ENCODE data around the gene CTNNBL1.

GRCh38 chr20:37871751-37872150 is 177.9 kb downstream of the CTNNBL1 start:
- TF ChIP-seq, protein P1, sequence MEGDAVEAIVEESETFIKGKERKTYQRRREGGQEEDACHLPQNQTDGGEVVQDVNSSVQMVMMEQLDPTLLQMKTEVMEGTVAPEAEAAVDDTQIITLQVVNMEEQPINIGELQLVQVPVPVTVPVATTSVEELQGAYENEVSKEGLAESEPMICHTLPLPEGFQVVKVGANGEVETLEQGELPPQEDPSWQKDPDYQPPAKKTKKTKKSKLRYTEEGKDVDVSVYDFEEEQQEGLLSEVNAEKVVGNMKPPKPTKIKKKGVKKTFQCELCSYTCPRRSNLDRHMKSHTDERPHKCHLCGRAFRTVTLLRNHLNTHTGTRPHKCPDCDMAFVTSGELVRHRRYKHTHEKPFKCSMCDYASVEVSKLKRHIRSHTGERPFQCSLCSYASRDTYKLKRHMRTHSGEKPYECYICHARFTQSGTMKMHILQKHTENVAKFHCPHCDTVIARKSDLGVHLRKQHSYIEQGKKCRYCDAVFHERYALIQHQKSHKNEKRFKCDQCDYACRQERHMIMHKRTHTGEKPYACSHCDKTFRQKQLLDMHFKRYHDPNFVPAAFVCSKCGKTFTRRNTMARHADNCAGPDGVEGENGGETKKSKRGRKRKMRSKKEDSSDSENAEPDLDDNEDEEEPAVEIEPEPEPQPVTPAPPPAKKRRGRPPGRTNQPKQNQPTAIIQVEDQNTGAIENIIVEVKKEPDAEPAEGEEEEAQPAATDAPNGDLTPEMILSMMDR (IDR thresholded peaks at IDR 0.05) = no peak
- TF ChIP-seq POLR2A (IDR thresholded peaks at IDR 0.05) = no peak
